Kidney epithelial cell (primary cell): ENCODE measurements around the gene LRCH4. TPM values are rescaled to one million over a fixed set of nuclear protein-coding genes. Genes with fewer than 3 reads are reported as not detected.

Source experiments
- total RNA-seq: library from RNA; depleted of rRNA; stranded (reverse); fragments of >200 nt; gene quantifications from 2 replicates; pipeline ENCODE4 v1.2.3, GENCODE V29; 2015

The LRCH4 gene
- total RNA-seq, 1 donor from 2014 or later = 69.0 TPM

Other genes with a start within 250 kb of the LRCH4 start
- gene PILRB, start 228.0 kb downstream of the LRCH4 start, total RNA-seq = 19.3 and 20.8 TPM in 2 replicates
- 0.68 TPM in 1 of 2 replicates, not detected in the other for gene PILRA, start 212.6 kb downstream of the LRCH4 start, total RNA-seq
- 0.88 and 1.8 TPM in 2 replicates for gene ZCWPW1, start 157.4 kb downstream of the LRCH4 start, total RNA-seq
- 29.7 and 30.0 TPM in 2 replicates for gene MEPCE, start 156.3 kb downstream of the LRCH4 start, total RNA-seq
- gene PPP1R35, start 149.6 kb downstream of the LRCH4 start, total RNA-seq = 28.0 and 39.8 TPM in 2 replicates
- gene SPACDR, start 121.9 kb downstream of the LRCH4 start, total RNA-seq = not detected in 2 replicates
- 41.6 and 45.3 TPM in 2 replicates for gene TSC22D4, start 106.9 kb downstream of the LRCH4 start, total RNA-seq
- 0.14 and 0.46 TPM in 2 replicates for gene NYAP1, start 102.2 kb downstream of the LRCH4 start, total RNA-seq
- gene AGFG2, start 46.9 kb downstream of the LRCH4 start, total RNA-seq = 4.0 and 8.6 TPM in 2 replicates
- 0.62 TPM in 1 of 2 replicates, not detected in the other for gene SAP25, start 12.2 kb downstream of the LRCH4 start, total RNA-seq
- gene FBXO24, start 199 bp upstream of the LRCH4 start, total RNA-seq = 0.55 and 0.79 TPM in 2 replicates
- gene PCOLCE, start 16.2 kb upstream of the LRCH4 start, total RNA-seq = 4.7 and 6.4 TPM in 2 replicates
- 14.5 and 23.3 TPM in 2 replicates for gene MOSPD3, start 26.4 kb upstream of the LRCH4 start, total RNA-seq
- 0.34 and 0.71 TPM in 2 replicates for gene TFR2, start 55.4 kb upstream of the LRCH4 start, total RNA-seq
- not detected in 2 replicates for gene ACTL6B, start 70.3 kb upstream of the LRCH4 start, total RNA-seq
- 330 and 391 TPM in 2 replicates for gene GNB2, start 87.6 kb upstream of the LRCH4 start, total RNA-seq
- gene GIGYF1, start 108.1 kb upstream of the LRCH4 start, total RNA-seq = 23.1 and 23.5 TPM in 2 replicates
- gene POP7, start 120.0 kb upstream of the LRCH4 start, total RNA-seq = 46.1 and 52.8 TPM in 2 replicates
- gene EPO, start 134.3 kb upstream of the LRCH4 start, total RNA-seq = not detected in 2 replicates
- not detected in 2 replicates for gene ZAN, start 147.5 kb upstream of the LRCH4 start, total RNA-seq
- 138 TPM in 2 replicates for gene EPHB4, start 241.4 kb upstream of the LRCH4 start, total RNA-seq